Uterus (tissue), 4 donors: ENCODE measurements around the gene CHAD. TPM values are rescaled to one million over a fixed set of nuclear protein-coding genes. Genes with fewer than 3 reads are reported as not detected.

ENCODE experiments used
- DNase-seq, 2 donors: peaks; one replicate each; pipeline ENCODE4 v3.0.0-alpha.2; 2019 to 2020
- H3K27ac ChIP-seq, 2 donors: fragments of 200-600 bp; sonication (generic); 1 replicate in 1 of 2; 2 replicates in 1 of 2; pipeline ENCODE4 v1.5.1; 2016 to 2018
- H3K27me3 ChIP-seq, 2 donors: fragments of 200-600 bp; sonication (generic); one replicate each; pipeline ENCODE4 v1.5.1; 2018 to 2019; ENCODE audit warnings: control low read depth in 1 of 2
- H3K36me3 ChIP-seq, 2 donors: fragments of 200-600 bp; sonication (generic); one replicate each; pipeline ENCODE4 v1.5.1; 2019; ENCODE audit warnings: control low read depth in 1 of 2
- H3K4me1 ChIP-seq, 2 donors: fragments of 200-600 bp; sonication (generic); one replicate each; pipeline ENCODE4 v1.5.1; 2018 to 2019; ENCODE audit warnings: control low read depth in 1 of 2
- H3K4me3 ChIP-seq, 2 donors: fragments of 200-600 bp; sonication (generic); 1 replicate in 1 of 2; 2 replicates in 1 of 2; pipeline ENCODE4 v1.5.1; 2018 to 2019; ENCODE audit warnings: mild to moderate bottlenecking in 1 of 2
- H3K9me3 ChIP-seq, 2 donors: fragments of 200-600 bp; sonication (generic); one replicate each; pipeline ENCODE4 v1.5.1; 2019; ENCODE audit warnings: control low read depth in 1 of 2
- POLR2A ChIP-seq, 2 donors: fragments of 450-650 bp; IDR thresholded peaks; one replicate each; pipeline ENCODE4 v1.6.1; 2016; ENCODE audit warnings: antibody characterized with exemption in 2 of 2, mild to moderate bottlenecking in 1 of 2, moderate library complexity in 1 of 2
- intact Hi-C: fragments of 100-400 bp; cut with DNase I; formaldehyde crosslinking; loops from one replicate; pipeline ENCODE4 v1.15.1; 2023; ENCODE audit warnings: low total_unique reads
- total RNA-seq, 4 donors: library from RNA; depleted of rRNA in 3 of 4; stranded (reverse); fragments of >200 nt in 3 of 4; gene quantifications; one replicate each; pipeline versions ENCODE4 v1.1.0 to v1.2.4, GENCODE V29; 2014 to 2023
- TF ChIP-seq, protein P1 (sequence below), 4 experiments: fragments of 200-600 bp in 2 of 4; fragments of 450-650 bp in 2 of 4; sonication (generic) in 2 of 4; IDR thresholded peaks; one replicate each; pipeline ENCODE4 v1.5.1; 2016 to 2019; ENCODE audit warnings: antibody characterized with exemption in 4 of 4, mild to moderate bottlenecking in 2 of 4, moderate library complexity in 1 of 4
- donor health status: DM: yes; HTN: yes; CAD: no.

Gene CHAD
- total RNA-seq, 4 donors from 2014 or later: not detected

DNA sequence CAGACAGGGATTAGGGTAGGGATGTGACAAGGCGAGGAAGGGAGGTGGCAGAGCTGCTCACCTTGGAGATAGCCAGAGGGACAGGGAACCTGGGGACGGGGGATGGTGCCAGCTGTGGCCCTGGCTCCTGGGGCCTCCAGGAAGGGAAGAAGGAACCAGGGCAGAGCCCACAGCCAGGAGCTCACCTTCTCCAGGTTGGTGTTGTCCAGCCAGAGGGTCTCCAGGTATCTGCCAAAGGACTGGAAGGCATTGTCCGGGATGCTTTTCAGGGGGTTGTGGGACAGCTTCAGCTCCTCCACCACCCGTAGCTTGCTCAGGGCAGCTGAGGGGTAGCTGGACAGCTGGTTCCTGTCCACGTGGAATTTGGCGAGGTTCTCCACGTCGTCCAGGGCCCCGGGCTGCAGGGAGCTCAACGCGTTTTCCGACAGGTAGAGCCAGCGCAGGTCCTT is 801 bp downstream of the CHAD start:
- intact Hi-C loops: no loop called here
- no peak overlapping the region for H3K4me3 ChIP-seq
- H3K27ac ChIP-seq: no peak overlapping the region
- H3K4me1 ChIP-seq: peaks cover 0 to 15% of the 10 kb centered on the region in 2 donors
- no peaks in the 10 kb centered on the region for H3K27me3 ChIP-seq
- no peak for DNase-seq
- no peaks in the 10 kb centered on the region for H3K9me3 ChIP-seq
- TF ChIP-seq, protein P1, sequence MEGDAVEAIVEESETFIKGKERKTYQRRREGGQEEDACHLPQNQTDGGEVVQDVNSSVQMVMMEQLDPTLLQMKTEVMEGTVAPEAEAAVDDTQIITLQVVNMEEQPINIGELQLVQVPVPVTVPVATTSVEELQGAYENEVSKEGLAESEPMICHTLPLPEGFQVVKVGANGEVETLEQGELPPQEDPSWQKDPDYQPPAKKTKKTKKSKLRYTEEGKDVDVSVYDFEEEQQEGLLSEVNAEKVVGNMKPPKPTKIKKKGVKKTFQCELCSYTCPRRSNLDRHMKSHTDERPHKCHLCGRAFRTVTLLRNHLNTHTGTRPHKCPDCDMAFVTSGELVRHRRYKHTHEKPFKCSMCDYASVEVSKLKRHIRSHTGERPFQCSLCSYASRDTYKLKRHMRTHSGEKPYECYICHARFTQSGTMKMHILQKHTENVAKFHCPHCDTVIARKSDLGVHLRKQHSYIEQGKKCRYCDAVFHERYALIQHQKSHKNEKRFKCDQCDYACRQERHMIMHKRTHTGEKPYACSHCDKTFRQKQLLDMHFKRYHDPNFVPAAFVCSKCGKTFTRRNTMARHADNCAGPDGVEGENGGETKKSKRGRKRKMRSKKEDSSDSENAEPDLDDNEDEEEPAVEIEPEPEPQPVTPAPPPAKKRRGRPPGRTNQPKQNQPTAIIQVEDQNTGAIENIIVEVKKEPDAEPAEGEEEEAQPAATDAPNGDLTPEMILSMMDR (IDR thresholded peaks at IDR 0.05): no peak
- TF ChIP-seq POLR2A (IDR thresholded peaks at IDR 0.05): no peak
- no peaks in the 10 kb centered on the region for H3K36me3 ChIP-seq

DNA sequence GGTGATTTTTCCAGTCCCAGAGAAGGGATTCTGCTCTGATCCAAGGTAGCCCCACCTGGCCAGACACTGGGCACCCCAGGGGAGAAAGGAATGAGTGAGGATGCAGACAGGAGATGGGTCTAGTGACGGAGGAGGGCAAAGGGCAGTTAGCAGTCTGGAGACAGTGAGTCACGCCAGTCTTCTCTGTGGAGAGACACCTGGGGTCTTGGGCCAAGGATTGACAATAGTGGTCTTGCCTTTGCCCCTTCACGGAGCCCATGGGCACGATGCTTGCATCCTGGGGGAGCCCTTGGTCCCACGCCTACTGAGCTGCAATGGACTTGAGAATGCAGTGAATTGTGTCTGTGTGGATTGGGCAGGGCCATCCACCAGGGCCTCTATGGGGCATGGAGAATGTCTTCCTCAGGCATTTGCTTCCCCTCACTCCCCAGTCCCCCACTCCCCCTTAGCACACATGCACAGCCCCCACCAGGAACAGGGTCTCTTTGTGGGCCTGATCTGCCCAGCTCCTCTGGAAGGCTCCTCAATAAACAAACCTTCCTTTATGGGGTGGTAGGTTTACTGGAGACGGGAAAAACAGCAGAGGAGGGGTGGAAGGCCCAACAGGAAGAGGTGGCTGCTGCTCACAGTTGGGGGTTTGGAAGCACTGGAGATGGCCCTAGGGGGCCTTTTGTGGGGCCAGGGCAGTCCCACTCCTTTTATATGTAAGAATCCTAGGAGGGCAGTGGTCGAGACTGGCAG is 1.4 kb downstream of the CHAD start:
- peaks cover 0 to 15% of the 10 kb centered on the region in 2 donors for H3K4me1 ChIP-seq
- H3K4me3 ChIP-seq: no peak overlapping the region
- no peak overlapping the region for H3K27ac ChIP-seq
- intact Hi-C loops: no loop called here
- H3K9me3 ChIP-seq: no peaks in the 10 kb centered on the region
- no peak for TF ChIP-seq POLR2A (IDR thresholded peaks at IDR 0.05)
- TF ChIP-seq, protein P1 (IDR thresholded peaks at IDR 0.05): no peak
- DNase-seq: no peak
- no peaks in the 10 kb centered on the region for H3K36me3 ChIP-seq
- H3K27me3 ChIP-seq: no peaks in the 10 kb centered on the region

DNA sequence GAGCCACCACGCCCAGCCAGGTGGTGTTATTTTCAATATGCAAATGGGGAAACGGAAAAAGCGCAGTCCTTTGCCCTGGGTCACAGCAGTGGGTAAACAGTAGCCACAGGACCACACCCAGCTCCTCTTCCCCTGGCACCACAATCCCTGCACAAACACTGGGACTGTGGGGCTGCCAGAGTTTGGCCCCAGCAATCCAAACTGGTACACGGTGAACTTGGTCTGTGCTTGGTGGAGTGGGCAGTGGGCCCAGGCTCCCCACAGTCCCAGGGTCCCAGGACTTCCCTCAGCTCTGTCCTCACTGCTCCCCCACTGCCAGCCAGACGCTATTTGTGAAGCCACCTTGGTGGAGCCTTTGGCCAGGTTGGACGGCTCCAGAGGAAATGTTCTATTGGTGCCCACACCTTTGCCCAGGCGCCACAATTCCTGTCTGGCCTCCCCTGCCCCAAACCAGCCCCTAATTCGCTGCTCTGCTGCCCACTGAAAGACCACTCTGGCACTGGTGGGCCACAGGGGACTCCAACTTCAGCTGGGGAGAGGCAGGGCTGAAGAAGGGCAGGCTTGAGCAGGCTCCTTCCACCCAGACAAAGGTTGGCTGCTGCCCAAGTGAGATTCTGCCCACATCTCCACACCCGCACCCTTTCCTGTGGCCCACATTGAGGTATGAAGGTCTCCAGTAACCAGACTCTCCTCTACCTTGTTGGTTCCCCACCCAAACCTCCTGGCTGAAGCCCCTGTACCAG is 2.1 kb downstream of the CHAD start:
- no peak for DNase-seq
- no peaks in the 10 kb centered on the region for H3K36me3 ChIP-seq
- no peak overlapping the region for H3K4me3 ChIP-seq
- no peaks in the 10 kb centered on the region for H3K27me3 ChIP-seq
- no peak overlapping the region for H3K27ac ChIP-seq
- no peak for TF ChIP-seq POLR2A (IDR thresholded peaks at IDR 0.05)
- TF ChIP-seq, protein P1 (IDR thresholded peaks at IDR 0.05): no peak
- no peaks in the 10 kb centered on the region for H3K9me3 ChIP-seq
- peaks cover 0 to 15% of the 10 kb centered on the region in 2 donors for H3K4me1 ChIP-seq
- intact Hi-C loops: no loop called here

DNA sequence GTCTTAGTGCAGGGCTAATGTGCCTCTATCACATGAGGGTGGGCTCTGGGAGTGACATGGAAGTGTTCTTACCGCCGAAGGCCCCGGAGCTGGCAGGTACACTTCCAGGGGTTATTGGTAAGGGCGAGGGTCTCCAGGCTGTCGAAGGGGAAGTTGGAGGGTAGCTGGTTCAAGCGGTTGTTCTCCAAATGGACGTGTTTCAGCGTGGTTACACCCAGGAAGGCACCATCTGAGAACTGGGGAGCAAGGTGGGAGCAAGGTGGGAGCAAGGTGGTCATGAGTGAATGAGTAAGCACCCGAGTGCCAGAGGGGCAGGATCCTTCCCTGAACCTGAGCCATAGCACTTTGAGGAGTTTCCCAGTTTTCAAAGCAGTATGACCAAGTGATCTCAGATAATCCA is 3.0 kb downstream of the CHAD start:
- TF ChIP-seq, protein P1 (IDR thresholded peaks at IDR 0.05): no peak
- no peak for TF ChIP-seq POLR2A (IDR thresholded peaks at IDR 0.05)
- intact Hi-C loops: no loop called here
- Histone ChIP-seq H3K9me3 (no peaks in the 10 kb centered on the region), H3K4me3 (no peak overlapping the region), H3K36me3 (no peaks in the 10 kb centered on the region), H3K27ac (no peak overlapping the region), H3K27me3 (no peaks in the 10 kb centered on the region), H3K4me1 (peaks cover 0 to 15% of the 10 kb centered on the region in 2 donors)
- DNase-seq: no peak

DNA sequence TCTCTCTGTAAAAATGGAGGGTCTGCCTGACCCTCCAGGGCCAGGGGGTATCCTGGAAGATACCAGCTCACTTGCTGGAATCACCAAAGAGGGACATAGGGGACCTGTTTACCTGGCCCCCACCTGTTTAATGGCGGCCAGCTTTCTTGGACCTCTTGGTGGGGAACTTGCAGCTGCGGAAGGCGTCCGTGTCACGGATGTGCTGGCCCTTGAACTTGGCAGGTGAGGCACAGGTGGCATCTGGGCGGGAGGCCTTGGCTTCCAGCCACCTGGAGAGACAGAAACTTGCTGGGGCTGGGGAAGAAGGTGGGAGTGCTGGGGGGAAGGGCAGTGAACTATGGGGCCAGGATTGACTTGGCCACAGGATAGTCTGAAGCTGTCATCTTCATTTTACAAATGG is 3.5 kb downstream of the CHAD start:
- DNase-seq: no peak
- H3K36me3 ChIP-seq: no peaks in the 10 kb centered on the region
- no peak overlapping the region for H3K27ac ChIP-seq
- H3K27me3 ChIP-seq: no peaks in the 10 kb centered on the region
- H3K9me3 ChIP-seq: no peaks in the 10 kb centered on the region
- intact Hi-C loops: no loop called here
- peaks cover 0 to 15% of the 10 kb centered on the region in 2 donors for H3K4me1 ChIP-seq
- H3K4me3 ChIP-seq: no peak overlapping the region
- TF ChIP-seq, protein P1 (IDR thresholded peaks at IDR 0.05): no peak
- TF ChIP-seq POLR2A (IDR thresholded peaks at IDR 0.05): no peak
